Measurements from ENCODE around the gene CTTNBP2.

DNA sequence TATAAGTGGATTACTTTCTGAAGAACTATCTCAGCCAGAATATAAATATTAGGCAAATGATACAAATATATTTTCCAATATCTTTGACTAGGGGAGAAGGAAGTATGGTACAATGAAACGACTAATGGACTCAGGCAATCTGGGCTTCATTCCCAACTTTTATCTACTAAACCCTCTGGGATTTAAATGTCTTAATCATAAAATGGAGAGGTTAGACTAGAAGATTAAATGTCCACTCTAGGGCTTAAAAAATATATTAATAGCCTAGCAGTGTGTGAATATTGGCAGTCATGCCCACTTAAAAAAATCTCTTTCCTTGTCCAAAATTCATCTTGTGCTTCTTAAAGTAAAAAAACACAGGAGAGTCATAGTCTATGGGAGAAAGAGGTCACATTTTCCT is 98.3 kb downstream of the CTTNBP2 start:
- TF ChIP-seq, protein P1, sequence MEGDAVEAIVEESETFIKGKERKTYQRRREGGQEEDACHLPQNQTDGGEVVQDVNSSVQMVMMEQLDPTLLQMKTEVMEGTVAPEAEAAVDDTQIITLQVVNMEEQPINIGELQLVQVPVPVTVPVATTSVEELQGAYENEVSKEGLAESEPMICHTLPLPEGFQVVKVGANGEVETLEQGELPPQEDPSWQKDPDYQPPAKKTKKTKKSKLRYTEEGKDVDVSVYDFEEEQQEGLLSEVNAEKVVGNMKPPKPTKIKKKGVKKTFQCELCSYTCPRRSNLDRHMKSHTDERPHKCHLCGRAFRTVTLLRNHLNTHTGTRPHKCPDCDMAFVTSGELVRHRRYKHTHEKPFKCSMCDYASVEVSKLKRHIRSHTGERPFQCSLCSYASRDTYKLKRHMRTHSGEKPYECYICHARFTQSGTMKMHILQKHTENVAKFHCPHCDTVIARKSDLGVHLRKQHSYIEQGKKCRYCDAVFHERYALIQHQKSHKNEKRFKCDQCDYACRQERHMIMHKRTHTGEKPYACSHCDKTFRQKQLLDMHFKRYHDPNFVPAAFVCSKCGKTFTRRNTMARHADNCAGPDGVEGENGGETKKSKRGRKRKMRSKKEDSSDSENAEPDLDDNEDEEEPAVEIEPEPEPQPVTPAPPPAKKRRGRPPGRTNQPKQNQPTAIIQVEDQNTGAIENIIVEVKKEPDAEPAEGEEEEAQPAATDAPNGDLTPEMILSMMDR (conservative IDR thresholded peaks at IDR 0.05 in 1 of 2, IDR thresholded peaks at IDR 0.05 in 1 of 2; ENCODE audit: low read depth in 1 of 2, low read length in 2 of 2), result no peak
- TF ChIP-seq EZH2 (IDR thresholded peaks at IDR 0.05; ENCODE audit: low read length, missing control alignments), result no peak

Measured in fibroblast of lung (primary cell).